Measurements from ENCODE around the gene ETNK2.
A peak's percentile ranks its signal among the peaks of the same experiment; 100 is the strongest.
"Not testable (repeated sequence)": the region's sequence is repeated elsewhere in the genome, so short reads cannot be mapped to it uniquely, and the experiment has no call there.

The ETNK2 gene

DNA sequence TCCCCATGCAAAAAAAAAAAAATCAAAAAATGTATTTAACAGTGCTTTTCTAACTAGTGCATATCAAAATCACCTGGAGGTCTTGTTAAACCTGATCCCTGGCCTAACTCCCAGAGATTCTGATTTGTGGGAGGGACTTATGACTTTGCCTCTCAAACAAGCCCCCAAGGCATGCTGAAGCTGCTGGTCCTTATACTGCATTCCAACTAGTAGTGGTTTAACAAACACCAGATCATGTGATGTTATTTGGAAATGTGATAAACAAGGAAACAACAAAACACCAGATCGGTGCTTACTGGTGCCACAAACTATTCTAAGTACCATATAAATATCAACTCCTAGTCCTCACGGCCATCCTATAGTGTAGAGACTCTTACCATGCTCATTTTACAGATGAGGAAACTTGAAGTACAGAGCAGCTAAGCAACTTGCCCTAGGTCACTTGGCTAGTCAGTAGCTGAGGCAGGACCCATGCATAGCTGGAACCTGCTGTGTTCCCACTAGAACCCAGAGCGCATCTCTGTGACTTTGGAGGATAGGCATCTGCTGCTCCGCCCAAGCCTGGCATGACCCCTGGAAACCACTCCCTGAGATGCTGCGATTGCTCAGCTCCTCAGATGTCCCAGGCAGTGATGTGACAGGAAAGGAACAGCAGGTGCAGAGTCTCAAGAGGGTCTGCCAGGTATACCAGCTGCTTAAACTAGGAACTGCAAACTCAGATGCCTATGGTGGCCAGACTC is 40.8 kb downstream of the ETNK2 start:
- peaks cover under 1% of the 10 kb centered on the region for H3K27me3 Mint-ChIP-seq
- no peaks in the 10 kb centered on the region for H3K36me3 Mint-ChIP-seq (ENCODE audit: low read depth)
- H3K9me3 Mint-ChIP-seq: no peaks in the 10 kb centered on the region
- no peak for DNase-seq
- no peak overlapping the region for H3K27ac Mint-ChIP-seq
- no peak overlapping the region for H3K4me3 Mint-ChIP-seq
- H3K4me1 Mint-ChIP-seq (ENCODE audit: low read depth): peaks cover under 1% of the 10 kb centered on the region

DNA sequence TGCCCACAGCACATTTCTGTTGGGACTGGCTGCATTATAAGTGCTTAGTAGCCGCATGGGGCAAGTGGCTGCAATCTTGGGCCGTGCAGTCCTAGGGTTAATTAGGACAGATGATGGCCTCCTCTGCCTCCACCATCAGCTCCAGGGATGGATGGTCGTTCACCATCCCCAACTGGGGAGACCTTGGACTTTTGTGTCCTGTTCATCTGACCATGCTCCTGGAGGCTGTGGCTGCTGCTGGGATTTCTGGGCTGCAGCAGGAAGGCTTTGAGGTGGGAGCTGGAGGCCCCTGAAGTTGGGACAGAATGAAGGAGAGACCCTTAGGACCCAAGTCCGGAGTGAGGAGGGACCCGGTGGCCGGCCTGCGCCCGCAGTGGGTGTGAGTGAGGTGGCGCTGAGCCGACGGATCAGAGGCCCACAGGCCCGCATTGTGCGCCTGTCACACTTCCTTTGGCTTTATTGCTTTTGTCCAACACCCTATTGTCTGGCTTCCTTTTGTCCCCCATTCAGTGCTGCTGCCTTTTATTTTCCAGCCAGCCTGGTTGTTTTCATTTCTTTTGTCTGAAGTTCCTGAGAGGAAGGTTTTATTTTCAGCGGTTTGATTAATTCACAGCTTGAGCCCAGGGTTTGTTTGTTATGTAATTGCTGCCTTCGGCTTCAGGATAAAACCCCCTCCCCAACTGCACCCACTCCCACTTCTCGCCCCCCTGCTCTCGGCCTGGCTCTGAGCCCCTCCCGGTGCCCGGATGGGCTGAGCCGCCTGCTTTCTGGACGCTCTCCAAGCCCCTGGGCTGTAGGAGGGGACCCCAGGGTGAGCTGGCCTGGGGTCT is 43.3 kb downstream of the ETNK2 start:
- DNase-seq: no peak
- H3K4me1 Mint-ChIP-seq (ENCODE audit: low read depth): peaks cover 15% of the 10 kb centered on the region
- H3K36me3 Mint-ChIP-seq (ENCODE audit: low read depth): no peaks in the 10 kb centered on the region
- H3K4me3 Mint-ChIP-seq: no peak overlapping the region
- H3K27me3 Mint-ChIP-seq: peaks cover 7% of the 10 kb centered on the region
- H3K27ac Mint-ChIP-seq: no peak overlapping the region
- H3K9me3 Mint-ChIP-seq: no peaks in the 10 kb centered on the region

- DNase-seq: no peak
- no peak overlapping the region for H3K4me3 Mint-ChIP-seq
- H3K36me3 Mint-ChIP-seq (ENCODE audit: low read depth): no peaks in the 10 kb centered on the region
- no peak overlapping the region for H3K27ac Mint-ChIP-seq
- no peaks in the 10 kb centered on the region for H3K9me3 Mint-ChIP-seq
- H3K4me1 Mint-ChIP-seq (ENCODE audit: low read depth): peaks cover 22% of the 10 kb centered on the region
- peaks cover 7% of the 10 kb centered on the region for H3K27me3 Mint-ChIP-seq
These were observed 44.0 kb downstream of the ETNK2 start for GRCh38 chr1:204107892-204108291.

- Mint-ChIP-seq H3K4me3 (no peak overlapping the region), H3K36me3 (ENCODE audit: low read depth) (no peaks in the 10 kb centered on the region), H3K27me3 (peaks cover 7% of the 10 kb centered on the region), H3K27ac (no peak overlapping the region), H3K4me1 (ENCODE audit: low read depth) (peaks cover 31% of the 10 kb centered on the region), H3K9me3 (no peaks in the 10 kb centered on the region)
- no peak for DNase-seq
These were observed 45.0 kb downstream of the ETNK2 start for GRCh38 chr1:204106825-204107224.

DNA sequence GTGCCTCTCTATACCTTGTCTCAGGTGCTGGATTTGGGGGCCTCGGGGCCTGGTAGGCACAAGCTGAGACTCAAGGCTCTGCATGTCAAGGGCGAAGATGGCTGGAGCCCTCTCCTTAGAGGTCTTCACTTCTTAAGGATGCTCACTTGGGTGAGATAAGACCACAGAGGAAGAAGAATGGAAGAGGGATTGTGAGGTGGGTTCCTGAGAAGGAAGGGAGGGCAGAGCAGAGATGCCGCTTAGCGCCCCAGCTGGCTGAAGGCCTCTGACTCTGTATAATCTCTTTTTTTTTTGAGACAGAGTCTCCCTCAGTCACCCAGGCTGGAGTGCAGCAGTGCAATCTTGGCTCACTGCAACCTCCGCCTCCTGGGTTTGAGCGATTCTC is 46.7 kb downstream of the ETNK2 start:
- Mint-ChIP-seq H3K36me3 (ENCODE audit: low read depth) (no peaks in the 10 kb centered on the region), H3K4me1 (ENCODE audit: low read depth) (peaks cover 33% of the 10 kb centered on the region)

GRCh38 chr1:204104331-204105130 is 47.3 kb downstream of the ETNK2 start:
- Mint-ChIP-seq H3K36me3 (ENCODE audit: low read depth) (no peaks in the 10 kb centered on the region), H3K27me3 (peaks cover 7% of the 10 kb centered on the region), H3K27ac (peak overlapping the region; percentile 76), H3K4me1 (ENCODE audit: low read depth) (peaks cover 33% of the 10 kb centered on the region), H3K9me3 (no peaks in the 10 kb centered on the region), H3K4me3 (no peak overlapping the region)
- DNase-seq: no peak

More for the DNA sequence above, 46.7 kb downstream of the ETNK2 start:
- H3K27me3 Mint-ChIP-seq: peaks cover 7% of the 10 kb centered on the region
- no peak for DNase-seq
- no peaks in the 10 kb centered on the region for H3K9me3 Mint-ChIP-seq
- H3K4me3 Mint-ChIP-seq: no peak overlapping the region
- peak overlapping the region; percentile 76 for H3K27ac Mint-ChIP-seq

DNA sequence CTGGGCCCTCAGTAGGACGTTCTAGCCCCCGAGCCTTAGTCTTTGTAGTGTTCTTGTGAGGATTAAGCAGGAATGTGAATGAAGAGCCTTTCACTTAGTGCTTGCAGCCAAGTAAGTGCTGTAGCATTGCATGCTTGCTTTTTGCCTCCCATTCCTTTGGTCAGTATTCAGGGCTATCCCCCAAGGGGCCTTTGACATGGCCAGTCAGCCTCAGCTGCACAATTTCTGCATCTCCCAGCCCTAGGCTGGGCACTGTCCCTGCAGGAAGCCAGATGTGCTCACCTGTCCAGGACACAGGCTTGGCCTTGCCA is 48.5 kb downstream of the ETNK2 start:
- H3K27me3 Mint-ChIP-seq: peaks cover 7% of the 10 kb centered on the region
- peak overlapping the region; percentile 87 for H3K27ac Mint-ChIP-seq
- peaks cover 33% of the 10 kb centered on the region for H3K4me1 Mint-ChIP-seq (ENCODE audit: low read depth)
- H3K9me3 Mint-ChIP-seq: no peaks in the 10 kb centered on the region
- no peak for DNase-seq
- H3K36me3 Mint-ChIP-seq (ENCODE audit: low read depth): no peaks in the 10 kb centered on the region
- H3K4me3 Mint-ChIP-seq: no peak overlapping the region

DNA sequence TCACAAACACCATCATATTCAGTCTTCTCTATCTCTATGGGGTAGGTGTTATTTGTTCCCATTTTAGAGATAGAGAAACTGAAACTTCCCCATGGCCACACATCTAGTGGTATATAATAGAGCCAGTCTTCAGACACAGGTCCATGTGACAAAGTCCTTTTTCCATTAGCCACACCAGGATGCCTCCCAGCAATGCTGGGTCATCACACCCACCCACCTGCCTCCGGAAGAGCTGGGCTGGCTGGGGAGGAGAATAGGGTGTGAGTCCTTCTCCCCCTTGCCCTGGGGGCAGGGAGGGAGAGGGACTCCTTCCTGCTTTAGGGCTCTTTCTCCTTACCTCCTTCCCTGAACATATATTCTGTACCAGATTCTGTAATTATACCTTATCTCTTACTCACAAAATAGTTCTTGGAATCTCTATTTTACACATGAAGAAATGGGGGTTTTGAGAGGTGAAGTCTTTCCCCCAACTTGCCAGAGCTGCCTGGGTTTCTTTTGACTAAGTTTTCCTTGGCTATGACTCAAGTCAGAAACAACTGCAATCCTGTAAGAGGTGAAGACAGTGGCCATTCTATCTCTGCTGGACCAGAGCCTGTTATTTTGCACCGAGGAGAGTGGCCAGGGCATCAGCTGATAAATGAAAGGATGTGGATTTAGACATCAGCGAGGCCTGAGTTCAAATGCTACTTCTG is 49.0 kb downstream of the ETNK2 start:
- peak overlapping the region; percentile 87 for H3K27ac Mint-ChIP-seq
- peak overlapping the region; percentile 54 for H3K4me3 Mint-ChIP-seq
- peaks cover 7% of the 10 kb centered on the region for H3K27me3 Mint-ChIP-seq
- no peaks in the 10 kb centered on the region for H3K9me3 Mint-ChIP-seq
- H3K36me3 Mint-ChIP-seq (ENCODE audit: low read depth): no peaks in the 10 kb centered on the region
- H3K4me1 Mint-ChIP-seq (ENCODE audit: low read depth): peaks cover 33% of the 10 kb centered on the region
- DNase-seq: no peak

DNA sequence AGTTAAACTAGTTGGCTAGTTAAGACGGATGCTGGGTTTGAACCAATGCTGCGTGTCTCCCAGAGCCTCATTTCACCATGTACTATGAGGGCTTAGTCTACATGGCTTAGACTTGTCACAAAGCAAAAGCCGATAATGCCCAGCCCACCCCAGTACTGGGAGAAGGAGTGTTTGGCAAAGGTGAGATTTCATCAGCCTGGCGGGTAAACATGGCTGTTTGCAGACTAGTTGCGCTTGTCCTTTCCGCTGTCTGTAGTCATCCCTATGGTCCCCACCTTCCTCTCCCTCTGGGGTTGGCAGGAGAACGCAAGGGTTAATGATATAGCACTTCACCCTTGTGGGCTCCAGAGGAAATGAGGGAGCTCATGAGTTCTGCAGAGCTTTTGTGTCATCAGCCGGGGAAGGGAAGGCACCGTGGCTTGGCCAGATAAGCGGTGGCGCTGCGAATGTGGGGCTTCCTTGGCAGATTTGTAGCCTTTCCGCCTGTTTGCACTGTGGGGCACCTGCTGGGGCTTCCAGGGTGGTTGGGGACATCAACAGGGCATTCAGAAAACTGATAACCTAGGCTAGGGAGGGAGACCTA is 49.7 kb downstream of the ETNK2 start:
- H3K9me3 Mint-ChIP-seq: no peaks in the 10 kb centered on the region
- H3K4me1 Mint-ChIP-seq (ENCODE audit: low read depth): peaks cover 33% of the 10 kb centered on the region
- no peak for DNase-seq
- H3K27ac Mint-ChIP-seq: peak overlapping the region; percentile 87
- peak overlapping the region; percentile 54 for H3K4me3 Mint-ChIP-seq
- H3K36me3 Mint-ChIP-seq (ENCODE audit: low read depth): no peaks in the 10 kb centered on the region
- H3K27me3 Mint-ChIP-seq: peaks cover 7% of the 10 kb centered on the region

DNA sequence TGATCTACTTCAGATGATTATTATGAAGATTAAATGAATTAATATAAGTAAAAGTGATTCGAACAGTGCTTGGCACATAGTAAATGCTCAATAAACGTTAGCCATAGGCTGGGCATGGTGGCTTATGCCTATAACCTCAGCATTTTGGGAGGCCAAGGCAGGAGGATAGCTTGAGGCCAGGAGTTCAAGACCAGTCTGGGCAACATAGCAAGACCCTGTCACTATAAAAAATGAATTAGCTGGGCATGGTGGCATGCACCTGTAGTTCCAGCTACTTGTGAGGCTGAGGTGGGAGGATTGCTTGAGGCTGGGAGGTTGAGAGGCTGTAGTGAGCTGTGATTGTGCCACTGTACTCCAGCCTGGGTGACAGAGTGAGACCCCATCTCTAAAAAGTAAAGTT is 52.1 kb downstream of the ETNK2 start:
- H3K4me3 Mint-ChIP-seq; H3K9me3 Mint-ChIP-seq; H3K27me3 Mint-ChIP-seq; DNase-seq; H3K27ac Mint-ChIP-seq; H3K36me3 Mint-ChIP-seq (ENCODE audit: low read depth): not testable (repeated sequence)
- H3K4me1 Mint-ChIP-seq (ENCODE audit: low read depth): peaks cover 28% of the 10 kb centered on the region

GRCh38 chr1:204098683-204099082 is 53.2 kb downstream of the ETNK2 start:
- no peaks in the 10 kb centered on the region for H3K27me3 Mint-ChIP-seq
- peaks cover 19% of the 10 kb centered on the region for H3K4me1 Mint-ChIP-seq (ENCODE audit: low read depth)
- H3K27ac Mint-ChIP-seq: no peak overlapping the region
- no peak overlapping the region for H3K4me3 Mint-ChIP-seq
- H3K36me3 Mint-ChIP-seq (ENCODE audit: low read depth): no peaks in the 10 kb centered on the region
- no peaks in the 10 kb centered on the region for H3K9me3 Mint-ChIP-seq
- no peak for DNase-seq

- peaks cover 3% of the 10 kb centered on the region for H3K4me1 Mint-ChIP-seq (ENCODE audit: low read depth)
- no peak overlapping the region for H3K4me3 Mint-ChIP-seq
- no peaks in the 10 kb centered on the region for H3K9me3 Mint-ChIP-seq
- no peaks in the 10 kb centered on the region for H3K27me3 Mint-ChIP-seq
- no peak for DNase-seq
- no peaks in the 10 kb centered on the region for H3K36me3 Mint-ChIP-seq (ENCODE audit: low read depth)
- no peak overlapping the region for H3K27ac Mint-ChIP-seq
These were observed 54.9 kb downstream of the ETNK2 start for GRCh38 chr1:204096931-204097330.

- no peaks in the 10 kb centered on the region for H3K9me3 Mint-ChIP-seq
- H3K36me3 Mint-ChIP-seq (ENCODE audit: low read depth): no peaks in the 10 kb centered on the region
- DNase-seq: no peak
- H3K27ac Mint-ChIP-seq: no peak overlapping the region
- H3K27me3 Mint-ChIP-seq: no peaks in the 10 kb centered on the region
- no peaks in the 10 kb centered on the region for H3K4me1 Mint-ChIP-seq (ENCODE audit: low read depth)
- no peak overlapping the region for H3K4me3 Mint-ChIP-seq
These were observed 56.8 kb downstream of the ETNK2 start for GRCh38 chr1:204094856-204095634.

Data from activated T-cell treated with anti-CD3 and anti-CD28 coated beads, Interleukin-2, amount 50 U/mL, for 24 hours (primary cell).